Measurements from ENCODE around the gene CCR2. TPM values are rescaled to one million over a fixed set of nuclear protein-coding genes. Genes with fewer than 3 reads are reported as not detected.

The CCR2 gene
- total and polyA plus RNA-seq, 4 donors = 0.13 to 2.2 (median 0.44) TPM; not detected in 1

- Histone ChIP-seq H3K27ac (ENCODE audit: low read depth, low read length) (no peak overlapping the region), H3K36me3 (ENCODE audit: control insufficient read depth, insufficient read depth, low read length) (no peaks in the 10 kb centered on the region), H3K9me3 (ENCODE audit: control insufficient read depth, insufficient read depth, low read length) (no peaks in the 10 kb centered on the region), H3K27me3 (ENCODE audit: control insufficient read depth, insufficient read depth, low read length) (no peaks in the 10 kb centered on the region), H3K4me1 (ENCODE audit: control insufficient read depth, insufficient read depth, low read length) (no peaks in the 10 kb centered on the region), H3K4me3 (ENCODE audit: low read depth, low read length) (no peak overlapping the region)
- 90% methylated on average over 3 of the region's 3 CpGs for WGBS (ENCODE audit: insufficient coverage)
- DNase-seq (ENCODE audit: low read depth in 4 of 6, low spot score in 6 of 6) = no peak
These were observed 2.3 kb upstream of the CCR2 start for GRCh38 chr3:46351646-46352045.

- Histone ChIP-seq H3K4me3 (ENCODE audit: low read depth, low read length) (no peak overlapping the region), H3K9me3 (ENCODE audit: control insufficient read depth, insufficient read depth, low read length) (no peaks in the 10 kb centered on the region), H3K27ac (ENCODE audit: low read depth, low read length) (no peak overlapping the region), H3K27me3 (ENCODE audit: control insufficient read depth, insufficient read depth, low read length) (no peaks in the 10 kb centered on the region), H3K4me1 (ENCODE audit: control insufficient read depth, insufficient read depth, low read length) (no peaks in the 10 kb centered on the region), H3K36me3 (ENCODE audit: control insufficient read depth, insufficient read depth, low read length) (no peaks in the 10 kb centered on the region)
- no peak for DNase-seq (ENCODE audit: low read depth in 4 of 6, low spot score in 6 of 6)
- WGBS (ENCODE audit: insufficient coverage) = 95% methylated on average over 2 of the region's 4 CpGs
These were observed 821 bp upstream of the CCR2 start for GRCh38 chr3:46353090-46353489.

- no peaks in the 10 kb centered on the region for H3K36me3 ChIP-seq (ENCODE audit: control insufficient read depth, insufficient read depth, low read length)
- no peak overlapping the region for H3K4me3 ChIP-seq (ENCODE audit: low read depth, low read length)
- no peak overlapping the region for H3K27ac ChIP-seq (ENCODE audit: low read depth, low read length)
- no peaks in the 10 kb centered on the region for H3K27me3 ChIP-seq (ENCODE audit: control insufficient read depth, insufficient read depth, low read length)
- WGBS (ENCODE audit: insufficient coverage) = no CpG with 5 or more reads among the region's 1 CpG
- H3K4me1 ChIP-seq (ENCODE audit: control insufficient read depth, insufficient read depth, low read length) = no peaks in the 10 kb centered on the region
- DNase-seq (ENCODE audit: low read depth in 4 of 6, low spot score in 6 of 6) = no peak
- no peaks in the 10 kb centered on the region for H3K9me3 ChIP-seq (ENCODE audit: control insufficient read depth, insufficient read depth, low read length)
These were observed 567 bp downstream of the CCR2 start for GRCh38 chr3:46354478-46354877.

GRCh38 chr3:46354984-46355383 lies 1.1 kb downstream of the CCR2 start:
- H3K9me3 ChIP-seq (ENCODE audit: control insufficient read depth, insufficient read depth, low read length) = no peaks in the 10 kb centered on the region
- H3K4me3 ChIP-seq (ENCODE audit: low read depth, low read length) = no peak overlapping the region
- no peaks in the 10 kb centered on the region for H3K27me3 ChIP-seq (ENCODE audit: control insufficient read depth, insufficient read depth, low read length)
- no peak overlapping the region for H3K27ac ChIP-seq (ENCODE audit: low read depth, low read length)
- no peak for DNase-seq (ENCODE audit: low read depth in 4 of 6, low spot score in 6 of 6)
- no peaks in the 10 kb centered on the region for H3K36me3 ChIP-seq (ENCODE audit: control insufficient read depth, insufficient read depth, low read length)
- no peaks in the 10 kb centered on the region for H3K4me1 ChIP-seq (ENCODE audit: control insufficient read depth, insufficient read depth, low read length)

- H3K4me1 ChIP-seq (ENCODE audit: control insufficient read depth, insufficient read depth, low read length) = peaks cover 3% of the 10 kb centered on the region
- no peak overlapping the region for H3K27ac ChIP-seq (ENCODE audit: low read depth, low read length)
- no peak overlapping the region for H3K4me3 ChIP-seq (ENCODE audit: low read depth, low read length)
- H3K9me3 ChIP-seq (ENCODE audit: control insufficient read depth, insufficient read depth, low read length) = no peaks in the 10 kb centered on the region
- no peaks in the 10 kb centered on the region for H3K27me3 ChIP-seq (ENCODE audit: control insufficient read depth, insufficient read depth, low read length)
- WGBS (ENCODE audit: insufficient coverage) = 69% methylated on average over 2 of the region's 3 CpGs
- peak in 1 of 6 donors; percentile 52 for DNase-seq (ENCODE audit: low read depth in 4 of 6, low spot score in 6 of 6)
- H3K36me3 ChIP-seq (ENCODE audit: control insufficient read depth, insufficient read depth, low read length) = no peaks in the 10 kb centered on the region
These were observed 2.4 kb downstream of the CCR2 start for GRCh38 chr3:46356276-46356675.

- Histone ChIP-seq H3K36me3 (ENCODE audit: control insufficient read depth, insufficient read depth, low read length) (no peaks in the 10 kb centered on the region), H3K9me3 (ENCODE audit: control insufficient read depth, insufficient read depth, low read length) (no peaks in the 10 kb centered on the region), H3K4me3 (ENCODE audit: low read depth, low read length) (no peak overlapping the region), H3K27ac (ENCODE audit: low read depth, low read length) (no peak overlapping the region), H3K4me1 (ENCODE audit: control insufficient read depth, insufficient read depth, low read length) (peaks cover 3% of the 10 kb centered on the region), H3K27me3 (ENCODE audit: control insufficient read depth, insufficient read depth, low read length) (no peaks in the 10 kb centered on the region)
- 84% methylated on average over 4 of the region's 4 CpGs for WGBS (ENCODE audit: insufficient coverage)
- peak in 1 of 6 donors; percentile 10 for DNase-seq (ENCODE audit: low read depth in 4 of 6, low spot score in 6 of 6)
These were observed 3.0 kb downstream of the CCR2 start for GRCh38 chr3:46356909-46357308.

- DNase-seq (ENCODE audit: low read depth in 4 of 6, low spot score in 6 of 6) = no peak
- H3K27ac ChIP-seq (ENCODE audit: low read depth, low read length) = no peak overlapping the region
- no peaks in the 10 kb centered on the region for H3K27me3 ChIP-seq (ENCODE audit: control insufficient read depth, insufficient read depth, low read length)
- H3K4me3 ChIP-seq (ENCODE audit: low read depth, low read length) = no peak overlapping the region
- WGBS (ENCODE audit: insufficient coverage) = 100% methylated on average over 1 of the region's 6 CpGs
- H3K9me3 ChIP-seq (ENCODE audit: control insufficient read depth, insufficient read depth, low read length) = no peaks in the 10 kb centered on the region
- no peaks in the 10 kb centered on the region for H3K36me3 ChIP-seq (ENCODE audit: control insufficient read depth, insufficient read depth, low read length)
- peaks cover 3% of the 10 kb centered on the region for H3K4me1 ChIP-seq (ENCODE audit: control insufficient read depth, insufficient read depth, low read length)
These were observed 4.6 kb downstream of the CCR2 start for GRCh38 chr3:46358466-46358865.

- peak; percentile 33 to 96 (median 56) for DNase-seq (ENCODE audit: low read depth in 4 of 6, low spot score in 6 of 6)
- no peaks in the 10 kb centered on the region for H3K27me3 ChIP-seq (ENCODE audit: control insufficient read depth, insufficient read depth, low read length)
- peak overlapping the region; percentile 57 for H3K27ac ChIP-seq (ENCODE audit: low read depth, low read length)
- 7% methylated on average over 6 of the region's 11 CpGs for WGBS (ENCODE audit: insufficient coverage)
- no peak overlapping the region for H3K4me3 ChIP-seq (ENCODE audit: low read depth, low read length)
- no peaks in the 10 kb centered on the region for H3K36me3 ChIP-seq (ENCODE audit: control insufficient read depth, insufficient read depth, low read length)
- peaks cover 3% of the 10 kb centered on the region for H3K4me1 ChIP-seq (ENCODE audit: control insufficient read depth, insufficient read depth, low read length)
- H3K9me3 ChIP-seq (ENCODE audit: control insufficient read depth, insufficient read depth, low read length) = no peaks in the 10 kb centered on the region
These were observed 6.0 kb downstream of the CCR2 start for GRCh38 chr3:46359733-46360493.

GRCh38 chr3:46360907-46361306 lies 7.0 kb downstream of the CCR2 start:
- Histone ChIP-seq H3K27ac (ENCODE audit: low read depth, low read length) (no peak overlapping the region), H3K9me3 (ENCODE audit: control insufficient read depth, insufficient read depth, low read length) (no peaks in the 10 kb centered on the region), H3K4me1 (ENCODE audit: control insufficient read depth, insufficient read depth, low read length) (peaks cover 3% of the 10 kb centered on the region), H3K36me3 (ENCODE audit: control insufficient read depth, insufficient read depth, low read length) (no peaks in the 10 kb centered on the region), H3K4me3 (ENCODE audit: low read depth, low read length) (no peak overlapping the region), H3K27me3 (ENCODE audit: control insufficient read depth, insufficient read depth, low read length) (no peaks in the 10 kb centered on the region)
- DNase-seq (ENCODE audit: low read depth in 4 of 6, low spot score in 6 of 6) = no peak
- WGBS (ENCODE audit: insufficient coverage) = 53% methylated on average over 5 of the region's 6 CpGs

All from spinal cord (tissue), 10 donors.